OCI-LY1 (cell line): ENCODE measurements around the gene PLIN4.

Experiments used
- H2AFZ ChIP-seq: fragments of 200-600 bp; sonication (generic), shearing (Covaris generic); 2 replicates; pipeline ENCODE4 v1.6.0; 2014; ENCODE audit warnings: antibody characterized with exemption, mild to moderate bottlenecking, low read length
- H3F3A ChIP-seq: fragments of 200-600 bp; sonication (generic), shearing (Covaris generic); 2 replicates; pipeline ENCODE4 v1.6.0; 2014; ENCODE audit warnings: mild to moderate bottlenecking, antibody characterized with exemption, low read length, moderate library complexity; ENCODE audit not compliant: insufficient read depth
- H3K27ac ChIP-seq: fragments of 200-600 bp; sonication (generic); 2 replicates; pipeline ENCODE4 v1.5.1; 2014; ENCODE audit warnings: low read length, mixed run types, mild to moderate bottlenecking, low read depth; ENCODE audit not compliant: poor library complexity, severe bottlenecking
- H3K27me3 ChIP-seq: fragments of 200-600 bp; sonication (generic); 2 replicates; pipeline ENCODE4 v1.6.0; 2014; ENCODE audit warnings: antibody characterized with exemption, mild to moderate bottlenecking, low read length, moderate library complexity; ENCODE audit not compliant: insufficient read depth
- H3K36me3 ChIP-seq: fragments of 200-600 bp; sonication (generic); 2 replicates; pipeline ENCODE4 v1.6.1; 2014; ENCODE audit warnings: mild to moderate bottlenecking, antibody characterized with exemption, low read length, moderate library complexity, mixed read lengths; ENCODE audit not compliant: insufficient read depth
- H3K4me1 ChIP-seq: fragments of 200-600 bp; sonication (generic); 2 replicates; pipeline ENCODE4 v1.5.1; 2014; ENCODE audit warnings: mild to moderate bottlenecking, low read length, moderate library complexity; ENCODE audit not compliant: insufficient read depth, severe bottlenecking
- H3K4me2 ChIP-seq: fragments of 200-600 bp; sonication (generic), shearing (Covaris generic); 2 replicates; pipeline ENCODE4 v1.6.1; 2014; ENCODE audit warnings: low read length
- H3K4me3 ChIP-seq: fragments of 200-600 bp; sonication (generic); 2 replicates; pipeline ENCODE4 v1.5.1; 2014; ENCODE audit warnings: low read length, low read depth, mild to moderate bottlenecking, mixed read lengths; ENCODE audit not compliant: poor library complexity, severe bottlenecking
- H3K79me2 ChIP-seq: fragments of 200-600 bp; shearing (Covaris generic); 2 replicates; pipeline ENCODE4 v1.6.1; 2016; ENCODE audit warnings: mixed run types, low read length, mixed read lengths; ENCODE audit not compliant: insufficient read depth
- H3K9ac ChIP-seq: fragments of 200-600 bp; sonication (generic), shearing (Covaris generic); 2 replicates; pipeline ENCODE4 v1.6.1; 2014; ENCODE audit warnings: mild to moderate bottlenecking, low read length, mixed read lengths
- H3K9me2 ChIP-seq: fragments of 200-600 bp; sonication (generic), shearing (Covaris generic); 2 replicates; pipeline ENCODE4 v1.6.1; 2014; ENCODE audit warnings: low read depth, mild to moderate bottlenecking, low read length, mixed read lengths
- H3K9me3 ChIP-seq: fragments of 200-600 bp; shearing (Covaris generic); 2 replicates; pipeline ENCODE4 v1.6.1; 2014; ENCODE audit warnings: low read length, mixed read lengths
- H4K20me1 ChIP-seq: fragments of 200-600 bp; sonication (generic), shearing (Covaris generic); 2 replicates; pipeline ENCODE4 v1.6.0; 2016; ENCODE audit warnings: mild to moderate bottlenecking, low read length; ENCODE audit not compliant: insufficient read depth
- EZH2 ChIP-seq: fragments of 200-600 bp; sonication (generic), shearing (Covaris generic); IDR thresholded peaks from 2 replicates; pipeline ENCODE4 v1.8.0; 2017; ENCODE audit warnings: borderline replicate concordance, mixed run types, mild to moderate bottlenecking, antibody characterized with exemption, low read length, moderate library complexity, mixed read lengths
- TF ChIP-seq, protein P1 (sequence below): fragments of 200-600 bp; sonication (generic), shearing (Covaris generic); IDR thresholded peaks from 2 replicates; pipeline ENCODE4 v1.5.1; 2017; ENCODE audit warnings: mild to moderate bottlenecking, antibody characterized with exemption, low read length, moderate library complexity, mixed read lengths

PLIN4 gene

DNA sequence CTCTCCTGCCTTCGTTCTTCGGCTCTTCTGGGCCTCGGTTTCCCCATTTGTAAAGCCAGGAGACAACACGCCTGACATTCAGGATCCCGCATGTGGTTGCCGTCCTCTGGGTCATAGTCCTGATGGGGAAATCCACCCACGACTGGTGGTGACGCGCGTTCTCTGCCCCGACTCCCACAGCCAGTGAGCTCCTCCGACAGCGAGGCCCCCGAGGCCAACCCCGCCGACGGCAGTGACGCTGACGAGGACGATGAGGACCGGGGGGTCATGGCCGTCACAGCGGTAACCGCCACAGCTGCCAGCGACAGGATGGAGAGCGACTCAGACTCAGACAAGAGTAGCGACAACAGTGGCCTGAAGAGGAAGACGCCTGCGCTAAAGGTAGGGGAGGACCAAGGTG is 29.8 kb downstream of the PLIN4 start:
- no peak overlapping the region for H3K4me2 ChIP-seq
- H3K4me1 ChIP-seq = no peaks in the 10 kb centered on the region
- no peaks in the 10 kb centered on the region for H4K20me1 ChIP-seq
- no peaks in the 10 kb centered on the region for H3K9me2 ChIP-seq
- H3K9ac ChIP-seq = no peak overlapping the region
- H3K79me2 ChIP-seq = no peaks in the 10 kb centered on the region
- no peaks in the 10 kb centered on the region for H3K27me3 ChIP-seq
- H2AFZ ChIP-seq = no peak overlapping the region
- H3K4me3 ChIP-seq = no peak overlapping the region
- H3K36me3 ChIP-seq = peaks cover 49% of the 10 kb centered on the region
- no peaks in the 10 kb centered on the region for H3F3A ChIP-seq
- H3K27ac ChIP-seq = no peak overlapping the region
- TF ChIP-seq, protein P1, sequence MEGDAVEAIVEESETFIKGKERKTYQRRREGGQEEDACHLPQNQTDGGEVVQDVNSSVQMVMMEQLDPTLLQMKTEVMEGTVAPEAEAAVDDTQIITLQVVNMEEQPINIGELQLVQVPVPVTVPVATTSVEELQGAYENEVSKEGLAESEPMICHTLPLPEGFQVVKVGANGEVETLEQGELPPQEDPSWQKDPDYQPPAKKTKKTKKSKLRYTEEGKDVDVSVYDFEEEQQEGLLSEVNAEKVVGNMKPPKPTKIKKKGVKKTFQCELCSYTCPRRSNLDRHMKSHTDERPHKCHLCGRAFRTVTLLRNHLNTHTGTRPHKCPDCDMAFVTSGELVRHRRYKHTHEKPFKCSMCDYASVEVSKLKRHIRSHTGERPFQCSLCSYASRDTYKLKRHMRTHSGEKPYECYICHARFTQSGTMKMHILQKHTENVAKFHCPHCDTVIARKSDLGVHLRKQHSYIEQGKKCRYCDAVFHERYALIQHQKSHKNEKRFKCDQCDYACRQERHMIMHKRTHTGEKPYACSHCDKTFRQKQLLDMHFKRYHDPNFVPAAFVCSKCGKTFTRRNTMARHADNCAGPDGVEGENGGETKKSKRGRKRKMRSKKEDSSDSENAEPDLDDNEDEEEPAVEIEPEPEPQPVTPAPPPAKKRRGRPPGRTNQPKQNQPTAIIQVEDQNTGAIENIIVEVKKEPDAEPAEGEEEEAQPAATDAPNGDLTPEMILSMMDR = no peak
- TF ChIP-seq EZH2 = no peak
- H3K9me3 ChIP-seq = no peaks in the 10 kb centered on the region

DNA sequence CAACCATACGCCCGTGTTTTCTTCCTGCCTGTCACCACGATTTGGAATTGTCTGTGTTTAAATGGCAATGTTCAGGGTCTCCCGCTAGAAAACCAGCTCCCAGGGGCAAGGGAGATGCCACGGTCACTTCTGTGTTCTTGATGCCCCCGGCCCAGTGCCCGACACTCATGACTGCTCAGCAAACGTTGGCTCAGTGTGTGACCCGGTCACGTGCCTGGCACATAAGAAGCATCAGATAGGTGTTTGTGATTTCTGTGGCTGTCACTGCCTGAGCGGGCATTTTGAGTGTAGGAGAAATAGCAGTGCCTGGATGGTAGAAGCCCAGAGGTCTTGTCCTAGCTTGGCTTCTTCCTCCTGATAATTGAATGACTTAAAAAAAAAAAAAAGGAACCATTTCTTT is 30.7 kb downstream of the PLIN4 start:
- no peak overlapping the region for H3K4me2 ChIP-seq
- no peaks in the 10 kb centered on the region for H3F3A ChIP-seq
- no peak overlapping the region for H3K27ac ChIP-seq
- H3K9me2 ChIP-seq = no peaks in the 10 kb centered on the region
- no peaks in the 10 kb centered on the region for H3K79me2 ChIP-seq
- H3K9ac ChIP-seq = no peak overlapping the region
- H3K27me3 ChIP-seq = no peaks in the 10 kb centered on the region
- H3K4me3 ChIP-seq = no peak overlapping the region
- no peaks in the 10 kb centered on the region for H3K4me1 ChIP-seq
- TF ChIP-seq, protein P1 = no peak
- TF ChIP-seq EZH2 = no peak
- H3K36me3 ChIP-seq = peaks cover 49% of the 10 kb centered on the region
- no peaks in the 10 kb centered on the region for H3K9me3 ChIP-seq
- H2AFZ ChIP-seq = no peak overlapping the region
- H4K20me1 ChIP-seq = no peaks in the 10 kb centered on the region

DNA sequence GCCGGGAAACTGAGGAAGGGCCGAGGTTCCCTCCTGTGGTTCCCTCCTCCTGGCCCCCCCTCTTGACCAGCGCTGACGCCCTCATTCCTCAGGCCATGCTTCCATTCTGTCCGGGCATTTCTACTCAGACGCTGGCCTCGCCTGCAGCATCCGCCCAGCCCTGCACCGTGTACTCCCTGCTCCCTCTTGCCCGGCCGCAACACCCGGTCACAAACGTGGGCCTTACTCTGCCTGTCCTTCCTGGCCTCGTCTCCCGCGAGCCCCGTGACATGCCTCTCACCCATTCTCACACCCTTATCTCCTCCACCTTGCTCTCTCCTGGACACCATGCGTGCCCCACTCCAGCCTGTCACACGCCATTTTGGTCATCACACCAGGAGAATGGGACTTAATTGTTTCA is 34.9 kb downstream of the PLIN4 start:
- Histone ChIP-seq H3K9me3 (no peaks in the 10 kb centered on the region), H3K36me3 (peaks cover 30% of the 10 kb centered on the region), H2AFZ (no peak overlapping the region), H3K4me2 (no peak overlapping the region), H3K9me2 (no peaks in the 10 kb centered on the region), H3F3A (no peaks in the 10 kb centered on the region), H4K20me1 (no peaks in the 10 kb centered on the region), H3K4me3 (no peak overlapping the region), H3K27me3 (no peaks in the 10 kb centered on the region), H3K9ac (no peak overlapping the region), H3K4me1 (no peaks in the 10 kb centered on the region), H3K27ac (no peak overlapping the region), H3K79me2 (no peaks in the 10 kb centered on the region)
- TF ChIP-seq, protein P1 = no peak
- no peak for TF ChIP-seq EZH2
